ENCODE measurements around the gene TTC28.

TTC28 gene

GRCh38 chr22:27934069-27934468 lies 745.6 kb downstream of the TTC28 start:
- no peak for TF ChIP-seq CTCF (IDR thresholded peaks at IDR 0.05; ENCODE audit: extremely low read depth, missing control alignments)
- no peak for DNase-seq (ENCODE audit: low spot score)

- DNase-seq (ENCODE audit: low spot score): no peak
- TF ChIP-seq CTCF (IDR thresholded peaks at IDR 0.05; ENCODE audit: extremely low read depth, missing control alignments): no peak
Observed at GRCh38 chr22:27933186-27933983, 746.3 kb downstream of the TTC28 start.

- no peak for TF ChIP-seq CTCF (IDR thresholded peaks at IDR 0.05; ENCODE audit: extremely low read depth, missing control alignments)
- no peak for DNase-seq (ENCODE audit: low spot score)
Observed at GRCh38 chr22:27930331-27931060, 749.1 kb downstream of the TTC28 start.

Data from GM20000 (cell line).